Measurements from ENCODE around the gene RBBP5.

DNA sequence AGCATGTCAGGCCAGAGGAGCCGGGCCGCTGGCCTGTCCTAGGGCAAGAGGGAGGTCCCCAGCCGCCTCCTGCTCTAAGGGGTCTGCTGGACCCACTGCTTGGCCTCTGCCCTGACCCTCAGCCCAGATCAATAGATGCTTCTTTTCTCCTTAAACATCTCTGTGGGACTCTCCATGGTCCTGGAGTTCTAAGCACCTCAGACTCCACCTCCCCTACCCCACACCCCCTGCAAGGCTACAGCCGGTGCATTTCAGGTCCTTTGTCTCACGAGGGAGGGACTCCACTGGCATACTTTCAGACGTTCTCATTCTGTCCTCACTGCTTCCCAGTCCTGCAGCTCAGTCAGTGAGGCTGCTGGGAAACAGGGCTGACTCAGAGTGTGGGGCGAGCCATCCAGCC lies 67.8 kb downstream of the RBBP5 start:
- no peak for TF ChIP-seq POLR2AphosphoS5 (IDR thresholded peaks at IDR 0.05; ENCODE audit: low read depth)
- no peak for TF ChIP-seq SPI1 (IDR thresholded peaks at IDR 0.05; ENCODE audit: borderline replicate concordance, low read depth)
- TF ChIP-seq, protein P1, sequence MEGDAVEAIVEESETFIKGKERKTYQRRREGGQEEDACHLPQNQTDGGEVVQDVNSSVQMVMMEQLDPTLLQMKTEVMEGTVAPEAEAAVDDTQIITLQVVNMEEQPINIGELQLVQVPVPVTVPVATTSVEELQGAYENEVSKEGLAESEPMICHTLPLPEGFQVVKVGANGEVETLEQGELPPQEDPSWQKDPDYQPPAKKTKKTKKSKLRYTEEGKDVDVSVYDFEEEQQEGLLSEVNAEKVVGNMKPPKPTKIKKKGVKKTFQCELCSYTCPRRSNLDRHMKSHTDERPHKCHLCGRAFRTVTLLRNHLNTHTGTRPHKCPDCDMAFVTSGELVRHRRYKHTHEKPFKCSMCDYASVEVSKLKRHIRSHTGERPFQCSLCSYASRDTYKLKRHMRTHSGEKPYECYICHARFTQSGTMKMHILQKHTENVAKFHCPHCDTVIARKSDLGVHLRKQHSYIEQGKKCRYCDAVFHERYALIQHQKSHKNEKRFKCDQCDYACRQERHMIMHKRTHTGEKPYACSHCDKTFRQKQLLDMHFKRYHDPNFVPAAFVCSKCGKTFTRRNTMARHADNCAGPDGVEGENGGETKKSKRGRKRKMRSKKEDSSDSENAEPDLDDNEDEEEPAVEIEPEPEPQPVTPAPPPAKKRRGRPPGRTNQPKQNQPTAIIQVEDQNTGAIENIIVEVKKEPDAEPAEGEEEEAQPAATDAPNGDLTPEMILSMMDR (IDR thresholded peaks at IDR 0.05; ENCODE audit: insufficient read depth, low read length) = no peak
- TF ChIP-seq GABPA (IDR thresholded peaks at IDR 0.05; ENCODE audit: low read depth) = no peak
- TF ChIP-seq, protein P2, sequence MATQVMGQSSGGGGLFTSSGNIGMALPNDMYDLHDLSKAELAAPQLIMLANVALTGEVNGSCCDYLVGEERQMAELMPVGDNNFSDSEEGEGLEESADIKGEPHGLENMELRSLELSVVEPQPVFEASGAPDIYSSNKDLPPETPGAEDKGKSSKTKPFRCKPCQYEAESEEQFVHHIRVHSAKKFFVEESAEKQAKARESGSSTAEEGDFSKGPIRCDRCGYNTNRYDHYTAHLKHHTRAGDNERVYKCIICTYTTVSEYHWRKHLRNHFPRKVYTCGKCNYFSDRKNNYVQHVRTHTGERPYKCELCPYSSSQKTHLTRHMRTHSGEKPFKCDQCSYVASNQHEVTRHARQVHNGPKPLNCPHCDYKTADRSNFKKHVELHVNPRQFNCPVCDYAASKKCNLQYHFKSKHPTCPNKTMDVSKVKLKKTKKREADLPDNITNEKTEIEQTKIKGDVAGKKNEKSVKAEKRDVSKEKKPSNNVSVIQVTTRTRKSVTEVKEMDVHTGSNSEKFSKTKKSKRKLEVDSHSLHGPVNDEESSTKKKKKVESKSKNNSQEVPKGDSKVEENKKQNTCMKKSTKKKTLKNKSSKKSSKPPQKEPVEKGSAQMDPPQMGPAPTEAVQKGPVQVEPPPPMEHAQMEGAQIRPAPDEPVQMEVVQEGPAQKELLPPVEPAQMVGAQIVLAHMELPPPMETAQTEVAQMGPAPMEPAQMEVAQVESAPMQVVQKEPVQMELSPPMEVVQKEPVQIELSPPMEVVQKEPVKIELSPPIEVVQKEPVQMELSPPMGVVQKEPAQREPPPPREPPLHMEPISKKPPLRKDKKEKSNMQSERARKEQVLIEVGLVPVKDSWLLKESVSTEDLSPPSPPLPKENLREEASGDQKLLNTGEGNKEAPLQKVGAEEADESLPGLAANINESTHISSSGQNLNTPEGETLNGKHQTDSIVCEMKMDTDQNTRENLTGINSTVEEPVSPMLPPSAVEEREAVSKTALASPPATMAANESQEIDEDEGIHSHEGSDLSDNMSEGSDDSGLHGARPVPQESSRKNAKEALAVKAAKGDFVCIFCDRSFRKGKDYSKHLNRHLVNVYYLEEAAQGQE (IDR thresholded peaks at IDR 0.05; ENCODE audit: insufficient replicate concordance, low read depth) = peak; percentile 74
